ENCODE measurements around the gene PADI1. TPM values are rescaled to one million over a fixed set of nuclear protein-coding genes. Genes with fewer than 3 reads are reported as not detected.

Gene PADI1
- polyA plus RNA-seq (2012; rRNA removed), result 0.26 and 0.62 TPM in 2 replicates
- 0.28 and 0.29 TPM in 2 replicates for polyA plus RNA-seq (2012; cell fraction: cytosol; rRNA removed)
- 1.3 and 1.4 TPM in 2 replicates for polyA plus RNA-seq (2012; cell fraction: nucleus; rRNA removed)

GRCh38 chr1:17204546-17205440 is at the start of gene PADI1:
TSS of gene PADI1 (plus strand) at chr1:17205128. CDS start at chr1:17205218, 90 bp downstream.
- peaks cover 0 to 11% of the 10 kb centered on the region in 2 experiments; a peak in 1 of 4 replicates for H3K4me1 ChIP-seq (ENCODE audit: control insufficient read depth in 1 of 2, insufficient read depth in 2 of 2, low read depth in 1 of 2, low read length in 1 of 2)
- no peak for TF ChIP-seq FOXM1 (IDR thresholded peaks at IDR 0.05; ENCODE audit: low read depth)
- TF ChIP-seq MAX (IDR thresholded peaks at IDR 0.05; ENCODE audit: low read depth), result no peak
- TF ChIP-seq USF1 (IDR thresholded peaks at IDR 0.05; ENCODE audit: borderline replicate concordance, low read depth), result no peak
- TF ChIP-seq NRF1 (IDR thresholded peaks at IDR 0.05; ENCODE audit: low read depth, low read length), result no peak
- TF ChIP-seq ELF1 (IDR thresholded peaks at IDR 0.05), result no peak
- no peak for TF ChIP-seq CHD2 (IDR thresholded peaks at IDR 0.05; ENCODE audit: low read length, partially characterized antibody)
- no peak for TF ChIP-seq IRF3 (IDR thresholded peaks at IDR 0.05; ENCODE audit: low read depth, low read length)
- TF ChIP-seq GABPA (IDR thresholded peaks at IDR 0.05; ENCODE audit: low read depth), result no peak
- TF ChIP-seq USF2 (IDR thresholded peaks at IDR 0.05; ENCODE audit: borderline replicate concordance, low read depth, low read length), result no peak
- no peaks in the 10 kb centered on the region for H3K79me2 ChIP-seq (ENCODE audit: insufficient read depth)
- no peak within 1 kb of the TSS for H2AFZ ChIP-seq (ENCODE audit: low read depth)
- H3K9me2 ChIP-seq, result no peaks in the 10 kb centered on the region
- DNase-seq, result no peak
- 50% methylated on average over 8 of the region's 9 CpGs for WGBS (ENCODE audit: low lambda C conversion rate)
- H3K9me3 ChIP-seq, result no peaks in the 10 kb centered on the region
- no peak within 1 kb of the TSS for H3K9ac ChIP-seq
- no peak within 1 kb of the TSS for H3K4me2 ChIP-seq
- H3K27ac ChIP-seq (ENCODE audit: low read depth in 2 of 2, low read length in 1 of 2), result no peak within 1 kb of the TSS
- no peaks in the 10 kb centered on the region for H3K27me3 ChIP-seq (ENCODE audit: insufficient read depth)
- H3F3A ChIP-seq (replicated peaks; ENCODE audit: insufficient read depth), result peaks cover 5% of the 10 kb centered on the region
- POLR2A ChIA-PET, result no interaction called here
- H3K4me3 ChIP-seq (ENCODE audit: low read depth in 2 of 2, low read length in 1 of 2), result no peak within 1 kb of the TSS
- H3K36me3 ChIP-seq (replicated peaks in 1 of 2; ENCODE audit: control insufficient read depth in 1 of 2, insufficient read depth in 2 of 2, low read length in 1 of 2), result no peaks in the 10 kb centered on the region
- no peaks in the 10 kb centered on the region for H4K20me1 ChIP-seq (ENCODE audit: insufficient read depth)
- CTCF ChIA-PET, result interaction anchor here (1.0 to 1.4 kb wide), 3 partner anchors 13 to 79 kb away, joined by 3 to 4 read pairs (median 3); no protein-coding TSS in a partner anchor

- H3F3A ChIP-seq (replicated peaks; ENCODE audit: insufficient read depth), result no peaks in the 10 kb centered on the region
- no peak overlapping the region for H3K27ac ChIP-seq (ENCODE audit: low read depth in 2 of 2, low read length in 1 of 2)
- WGBS (ENCODE audit: low lambda C conversion rate), result 18% methylated on average over 2 of the region's 2 CpGs
- no peak overlapping the region for H3K9ac ChIP-seq
- no peak overlapping the region for H2AFZ ChIP-seq (ENCODE audit: low read depth)
- no peaks in the 10 kb centered on the region for H3K4me1 ChIP-seq (ENCODE audit: control insufficient read depth in 1 of 2, insufficient read depth in 2 of 2, low read depth in 1 of 2, low read length in 1 of 2)
- TF ChIP-seq FOSL2 (IDR thresholded peaks at IDR 0.05; ENCODE audit: borderline replicate concordance, low read depth), result no peak
- TF ChIP-seq GATA2 (CRISPR knock-in tag; IDR thresholded peaks at IDR 0.05), result no peak
- H3K9me2 ChIP-seq, result no peaks in the 10 kb centered on the region
- H3K27me3 ChIP-seq (ENCODE audit: insufficient read depth), result no peaks in the 10 kb centered on the region
- ChIA-PET POLR2A (no interaction called here), CTCF (no interaction called here)
- no peaks in the 10 kb centered on the region for H3K36me3 ChIP-seq (replicated peaks in 1 of 2; ENCODE audit: control insufficient read depth in 1 of 2, insufficient read depth in 2 of 2, low read length in 1 of 2)
- H3K4me3 ChIP-seq (ENCODE audit: low read depth in 2 of 2, low read length in 1 of 2), result no peak overlapping the region
- DNase-seq, result no peak
- no peaks in the 10 kb centered on the region for H3K79me2 ChIP-seq (ENCODE audit: insufficient read depth)
- H3K9me3 ChIP-seq, result no peaks in the 10 kb centered on the region
- H3K4me2 ChIP-seq, result no peak overlapping the region
- no peaks in the 10 kb centered on the region for H4K20me1 ChIP-seq (ENCODE audit: insufficient read depth)
Observed at GRCh38 chr1:17155257-17155920, 49.5 kb upstream of the PADI1 start.

Data from SK-N-SH (cell line).